Fibroblast of lung (primary cell): ENCODE data around the gene BHMT2. TPM values are rescaled to one million over a fixed set of nuclear protein-coding genes. Genes with fewer than 3 reads are reported as not detected.

Experiments
- DNase-seq, 2 donors: peaks; one replicate each; pipeline versions ENCODE4 v3.0.0 to v3.0.0-alpha.2; 2010; ENCODE audit warnings: low read depth in 2 of 2
- H2AFZ ChIP-seq: 2 replicates; pipeline ENCODE4 v1.5.1; 2012; ENCODE audit warnings: low read length, control low read depth, inconsistent platforms
- H3K27ac ChIP-seq: 2 replicates; pipeline ENCODE4 v1.5.1; 2011; ENCODE audit warnings: low read length, control low read depth; ENCODE audit not compliant: insufficient read depth
- H3K27me3 ChIP-seq: 2 replicates; pipeline ENCODE4 v1.5.1; 2011; ENCODE audit warnings: mild to moderate bottlenecking, low read length; ENCODE audit not compliant: control insufficient read depth, insufficient read depth
- H3K36me3 ChIP-seq: 2 replicates; pipeline ENCODE4 v1.5.1; 2011; ENCODE audit warnings: low read length; ENCODE audit not compliant: control insufficient read depth, insufficient read depth
- H3K4me1 ChIP-seq: 2 replicates; pipeline ENCODE4 v1.5.1; 2011; ENCODE audit warnings: low read length; ENCODE audit not compliant: control insufficient read depth, insufficient read depth; ENCODE audit errors: extremely low read depth
- H3K4me2 ChIP-seq: 2 replicates; pipeline ENCODE4 v1.5.1; 2011; ENCODE audit warnings: low read length, control low read depth; ENCODE audit not compliant: insufficient read depth; ENCODE audit errors: extremely low read depth
- H3K4me3 ChIP-seq, 4 experiments: fragments of 200-600 bp in 1 of 4; sonication (generic) in 1 of 4; replicated peaks in 1 of 4; 2 replicates each; pipeline ENCODE4 v1.5.1; 2011 to 2016; ENCODE audit warnings: low read length in 4 of 4, low read depth in 3 of 4, mild to moderate bottlenecking in 3 of 4, control low read depth in 2 of 4, inconsistent platforms in 1 of 4, mixed read lengths in 1 of 4; ENCODE audit not compliant: insufficient read depth in 1 of 4; ENCODE audit errors: control extremely low read depth in 1 of 4
- H3K79me2 ChIP-seq: 2 replicates; pipeline ENCODE4 v1.5.1; 2012; ENCODE audit warnings: mild to moderate bottlenecking, low read length, inconsistent platforms; ENCODE audit not compliant: control insufficient read depth, insufficient read depth
- H3K9ac ChIP-seq: 2 replicates; pipeline ENCODE4 v1.5.1; 2011; ENCODE audit warnings: mild to moderate bottlenecking, low read length, control low read depth; ENCODE audit not compliant: insufficient read depth
- H3K9me3 ChIP-seq: 2 replicates; pipeline ENCODE4 v1.5.1; 2012; ENCODE audit warnings: low read depth, low read length; ENCODE audit not compliant: control insufficient read depth, insufficient read depth
- H4K20me1 ChIP-seq: 2 replicates; pipeline ENCODE4 v1.5.1; 2011; ENCODE audit warnings: low read length; ENCODE audit not compliant: control insufficient read depth, insufficient read depth; ENCODE audit errors: extremely low read depth
- CTCF ChIP-seq, 2 donors: IDR thresholded peaks in 1 of 2; conservative IDR thresholded peaks in 1 of 2; 1 replicate in 1 of 2; 2 replicates in 1 of 2; pipeline ENCODE4 v1.5.1; 2011 to 2012; ENCODE audit warnings: low read length in 2 of 2, control low read depth in 1 of 2, inconsistent platforms in 1 of 2, low read depth in 1 of 2, mild to moderate bottlenecking in 1 of 2
- EZH2 ChIP-seq: IDR thresholded peaks from 2 replicates; pipeline ENCODE4 v1.5.1; 2012; ENCODE audit warnings: low read length, control low read depth, mild to moderate bottlenecking; ENCODE audit errors: missing control alignments
- polyA plus RNA-seq, 2 donors: library from polyadenylated mRNA; depleted of rRNA in 1 of 2; stranded (reverse) in 1 of 2; unstranded in 1 of 2; fragments of >200 nt; gene quantifications; 2 replicates each; pipeline ENCODE4 v1.2.1, GENCODE V29; 2011 to 2012; ENCODE audit warnings: missing spikeins in 1 of 2
- total RNA-seq: library from RNA; depleted of rRNA; stranded (reverse); fragments of >200 nt; gene quantifications from 2 replicates; pipeline ENCODE4 v1.2.1, GENCODE V29; 2014

The BHMT2 gene
- total and polyA plus RNA-seq, 2 donors (not counting 1 experiment from before 2014, with no cell fraction given) = 6.5 to 20.3 TPM

DNA sequence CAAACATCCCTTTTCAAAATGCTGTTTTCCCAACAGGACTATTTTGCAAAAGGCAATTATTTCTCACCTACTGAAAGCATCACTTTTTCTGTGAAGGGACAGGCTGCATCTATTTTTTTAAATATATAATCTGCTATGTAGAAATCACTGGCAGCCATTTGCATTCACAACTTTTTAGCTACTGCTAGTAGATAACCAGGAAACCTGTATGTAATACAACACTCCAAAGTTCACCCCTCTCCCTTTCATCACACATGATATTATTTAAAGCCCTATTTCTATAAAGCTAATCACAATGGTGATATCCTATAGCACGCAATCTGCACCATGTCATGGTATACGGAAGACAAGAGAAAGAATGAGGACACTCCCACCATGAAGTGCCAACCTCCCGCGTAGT lies 9.9 kb upstream of the BHMT2 start:
- H3K27me3 ChIP-seq = peaks cover 2% of the 10 kb centered on the region
- no peak overlapping the region for H3K27ac ChIP-seq
- no peaks in the 10 kb centered on the region for H3K79me2 ChIP-seq
- no peaks in the 10 kb centered on the region for H3K9me3 ChIP-seq
- no peak for TF ChIP-seq CTCF (conservative IDR thresholded peaks at IDR 0.05 in 1 of 2, IDR thresholded peaks at IDR 0.05 in 1 of 2; ENCODE audit: low read depth in 1 of 2, low read length in 2 of 2)
- no peak for TF ChIP-seq EZH2
- no peaks in the 10 kb centered on the region for H4K20me1 ChIP-seq
- no peak overlapping the region for H3K4me2 ChIP-seq
- H3K4me1 ChIP-seq = no peaks in the 10 kb centered on the region
- H3K4me3 ChIP-seq = no peak overlapping the region
- no peaks in the 10 kb centered on the region for H3K36me3 ChIP-seq
- H3K9ac ChIP-seq = no peak overlapping the region
- no peak for DNase-seq
- H2AFZ ChIP-seq = no peak overlapping the region

- Histone ChIP-seq H4K20me1 (no peaks in the 10 kb centered on the region), H3K9me3 (no peaks in the 10 kb centered on the region), H3K27me3 (peaks cover 2% of the 10 kb centered on the region), H3K4me1 (no peaks in the 10 kb centered on the region), H2AFZ (no peak overlapping the region), H3K9ac (no peak overlapping the region), H3K4me2 (no peak overlapping the region), H3K27ac (no peak overlapping the region), H3K4me3 (no peak overlapping the region), H3K36me3 (no peaks in the 10 kb centered on the region), H3K79me2 (no peaks in the 10 kb centered on the region)
- DNase-seq = no peak
- TF ChIP-seq CTCF (conservative IDR thresholded peaks at IDR 0.05 in 1 of 2, IDR thresholded peaks at IDR 0.05 in 1 of 2; ENCODE audit: low read depth in 1 of 2, low read length in 2 of 2) = no peak
- TF ChIP-seq EZH2 = no peak
These were observed 7.1 kb upstream of the BHMT2 start for GRCh38 chr5:79062436-79062835.

- Histone ChIP-seq H3K4me1 (peaks cover 4% of the 10 kb centered on the region), H3K27me3 (no peaks in the 10 kb centered on the region), H3K9me3 (no peaks in the 10 kb centered on the region), H3K79me2 (no peaks in the 10 kb centered on the region), H2AFZ (peak overlapping the region; percentile 73), H3K4me2 (peak overlapping the region; percentile 68), H3K36me3 (no peaks in the 10 kb centered on the region), H4K20me1 (no peaks in the 10 kb centered on the region), H3K4me3 (peak overlapping the region in 1 of 4 experiments; percentile 50), H3K9ac (no peak overlapping the region), H3K27ac (peak overlapping the region; percentile 22)
- DNase-seq = peak; percentile 34 to 44
- TF ChIP-seq EZH2 = no peak
- TF ChIP-seq CTCF (conservative IDR thresholded peaks at IDR 0.05 in 1 of 2, IDR thresholded peaks at IDR 0.05 in 1 of 2; ENCODE audit: low read depth in 1 of 2, low read length in 2 of 2) = no peak
These were observed 742 bp downstream of the BHMT2 start for GRCh38 chr5:79070350-79070667.
